ENCODE results near the gene PDIA5. TPM values are rescaled to one million over a fixed set of nuclear protein-coding genes. Genes with fewer than 3 reads are reported as not detected.

Gene PDIA5
- total RNA-seq, 2 experiments from 2014 or later = 8.1 to 11.7 TPM

- no peak overlapping the region for H3K27ac ChIP-seq (ENCODE audit: low read depth, low read length, poor library complexity, severe bottlenecking)
- no peaks in the 10 kb centered on the region for H3K9me2 ChIP-seq (ENCODE audit: insufficient read depth, low read length)
- CTCF ChIA-PET (ENCODE audit: unreplicated experiment) = no interaction called here
- H3K4me1 ChIP-seq (ENCODE audit: insufficient read depth, low read length, poor library complexity, severe bottlenecking) = no peaks in the 10 kb centered on the region
- no peak overlapping the region for H2AFZ ChIP-seq (ENCODE audit: low read length)
- H3K79me2 ChIP-seq (ENCODE audit: insufficient read depth, low read depth, low read length) = no peaks in the 10 kb centered on the region
- H3K36me3 ChIP-seq (ENCODE audit: insufficient read depth, low read length) = no peaks in the 10 kb centered on the region
- no peak overlapping the region for H3K4me2 ChIP-seq (ENCODE audit: low read length)
- POLR2A ChIA-PET = no interaction called here
- BruUV-seq (replicated peaks) = no TSS peak
- H3K4me3 ChIP-seq (ENCODE audit: low read depth, low read length, poor library complexity, severe bottlenecking) = no peak overlapping the region
- H4K20me1 ChIP-seq (ENCODE audit: insufficient read depth, low read length) = no peaks in the 10 kb centered on the region
- TF ChIP-seq EZH2phosphoT487 (IDR thresholded peaks at IDR 0.05; ENCODE audit: borderline replicate concordance, low read depth, low read length) (no peak), CTCF (conservative IDR thresholded peaks at IDR 0.05; ENCODE audit: low read length) (no peak)
- no peaks in the 10 kb centered on the region for H3K9me3 ChIP-seq (ENCODE audit: low read length)
- DNase-seq (ENCODE audit: low spot score) = no peak
- intact Hi-C loops (cut with micrococcal nuclease; ENCODE audit: unreplicated experiment) = no loop called here
Measured at GRCh38 chr3:123099331-123100192, 32.7 kb downstream of the PDIA5 start.

- POLR2A ChIA-PET = interaction anchor here (0.6 kb wide), 1 partner anchor 65 kb away, joined by 4 read pairs; no protein-coding TSS in a partner anchor
Measured at GRCh38 chr3:123100193-123100776, 33.5 kb downstream of the PDIA5 start.

More at GRCh38 chr3:123100193-123100776, 33.5 kb downstream of the PDIA5 start:
- TF ChIP-seq CTCF (conservative IDR thresholded peaks at IDR 0.05; ENCODE audit: low read length) (no peak), EZH2phosphoT487 (IDR thresholded peaks at IDR 0.05; ENCODE audit: borderline replicate concordance, low read depth, low read length) (no peak)
- Histone ChIP-seq H3K36me3 (ENCODE audit: insufficient read depth, low read length) (no peaks in the 10 kb centered on the region), H3K79me2 (ENCODE audit: insufficient read depth, low read depth, low read length) (no peaks in the 10 kb centered on the region), H3K9me2 (ENCODE audit: insufficient read depth, low read length) (no peaks in the 10 kb centered on the region), H3K4me1 (ENCODE audit: insufficient read depth, low read length, poor library complexity, severe bottlenecking) (peaks cover 4% of the 10 kb centered on the region), H2AFZ (ENCODE audit: low read length) (no peak overlapping the region), H3K4me3 (ENCODE audit: low read depth, low read length, poor library complexity, severe bottlenecking) (no peak overlapping the region), H4K20me1 (ENCODE audit: insufficient read depth, low read length) (no peaks in the 10 kb centered on the region), H3K9me3 (ENCODE audit: low read length) (no peaks in the 10 kb centered on the region), H3K27ac (ENCODE audit: low read depth, low read length, poor library complexity, severe bottlenecking) (no peak overlapping the region), H3K4me2 (ENCODE audit: low read length) (no peak overlapping the region)
- CTCF ChIA-PET (ENCODE audit: unreplicated experiment) = no interaction called here
- BruUV-seq (replicated peaks) = no TSS peak
- intact Hi-C loops (cut with micrococcal nuclease; ENCODE audit: unreplicated experiment) = no loop called here
- no peak for DNase-seq (ENCODE audit: low spot score)
